ENCODE data around the gene CELSR1. TPM values are rescaled to one million over a fixed set of nuclear protein-coding genes. Genes with fewer than 3 reads are reported as not detected.

The CELSR1 gene
- total RNA-seq, 1 experiment from 2014 or later = 37.6 TPM

- H3K36me3 ChIP-seq (ENCODE audit: low read depth) = no peaks in the 10 kb centered on the region
- POLR2A ChIA-PET (ENCODE audit: unreplicated experiment) = no interaction called here
- H3K9me3 ChIP-seq (ENCODE audit: insufficient read depth, low read depth) = no peaks in the 10 kb centered on the region
- H3K79me2 ChIP-seq (ENCODE audit: low read depth) = no peaks in the 10 kb centered on the region
- H3F3A ChIP-seq (ENCODE audit: insufficient read depth, low read depth) = peaks cover 2% of the 10 kb centered on the region; the same call in 1 of the 2 replicates
- intact Hi-C loops (cut with micrococcal nuclease; ENCODE audit: unreplicated experiment) = no loop called here
- H3K4me3 ChIP-seq = no peak overlapping the region
- no peaks in the 10 kb centered on the region for H3K27me3 ChIP-seq (ENCODE audit: insufficient read depth, low read depth)
- no peaks in the 10 kb centered on the region for H3K4me1 ChIP-seq (replicated peaks; ENCODE audit: insufficient read depth)
- no TSS peak for BruUV-seq (replicated peaks)
- H4K20me1 ChIP-seq (ENCODE audit: insufficient read depth) = no peaks in the 10 kb centered on the region
- no peaks in the 10 kb centered on the region for H3K9me2 ChIP-seq (ENCODE audit: insufficient read depth)
- H2AFZ ChIP-seq = no peak overlapping the region
- no peak for TF ChIP-seq EZH2 (IDR thresholded peaks at IDR 0.05; ENCODE audit: low read depth)
- no peak for TF ChIP-seq CTCF (conservative IDR thresholded peaks at IDR 0.05)
- no peak overlapping the region for H3K4me2 ChIP-seq
- H3K27ac ChIP-seq = no peak overlapping the region
- CTCF ChIA-PET = no interaction called here
- DNase-seq = no peak
Observed at GRCh38 chr22:46414704-46415103, 122.7 kb downstream of the CELSR1 start.

- Histone ChIP-seq H3K4me3 (no peak overlapping the region), H3F3A (ENCODE audit: insufficient read depth, low read depth) (no peaks in the 10 kb centered on the region; the same call in 1 of the 2 replicates), H4K20me1 (ENCODE audit: insufficient read depth) (no peaks in the 10 kb centered on the region), H3K27ac (no peak overlapping the region), H3K4me1 (replicated peaks; ENCODE audit: insufficient read depth) (no peaks in the 10 kb centered on the region), H3K27me3 (ENCODE audit: insufficient read depth, low read depth) (no peaks in the 10 kb centered on the region), H3K79me2 (ENCODE audit: low read depth) (no peaks in the 10 kb centered on the region), H3K4me2 (no peak overlapping the region), H3K9me2 (ENCODE audit: insufficient read depth) (no peaks in the 10 kb centered on the region), H2AFZ (no peak overlapping the region), H3K36me3 (ENCODE audit: low read depth) (no peaks in the 10 kb centered on the region), H3K9me3 (ENCODE audit: insufficient read depth, low read depth) (no peaks in the 10 kb centered on the region)
- DNase-seq = no peak
- ChIA-PET POLR2A (ENCODE audit: unreplicated experiment) (no interaction called here), CTCF (no interaction called here)
- TF ChIP-seq CTCF (conservative IDR thresholded peaks at IDR 0.05) = no peak
- TF ChIP-seq EZH2 (IDR thresholded peaks at IDR 0.05; ENCODE audit: low read depth) = no peak
- intact Hi-C loops (cut with micrococcal nuclease; ENCODE audit: unreplicated experiment) = no loop called here
- BruUV-seq (replicated peaks) = no TSS peak
Observed at GRCh38 chr22:46413725-46414379, 123.6 kb downstream of the CELSR1 start.

GRCh38 chr22:46411347-46411746, 126.1 kb downstream of the CELSR1 start:
- Histone ChIP-seq H3K36me3 (ENCODE audit: low read depth) (no peaks in the 10 kb centered on the region), H3F3A (ENCODE audit: insufficient read depth, low read depth) (no peaks in the 10 kb centered on the region), H3K4me1 (replicated peaks; ENCODE audit: insufficient read depth) (no peaks in the 10 kb centered on the region), H3K4me2 (no peak overlapping the region), H3K79me2 (ENCODE audit: low read depth) (no peaks in the 10 kb centered on the region), H2AFZ (no peak overlapping the region), H3K4me3 (no peak overlapping the region), H3K27me3 (ENCODE audit: insufficient read depth, low read depth) (no peaks in the 10 kb centered on the region), H4K20me1 (ENCODE audit: insufficient read depth) (no peaks in the 10 kb centered on the region), H3K9me3 (ENCODE audit: insufficient read depth, low read depth) (no peaks in the 10 kb centered on the region), H3K27ac (no peak overlapping the region), H3K9me2 (ENCODE audit: insufficient read depth) (no peaks in the 10 kb centered on the region)
- BruUV-seq (replicated peaks) = no TSS peak
- ChIA-PET CTCF (no interaction called here), POLR2A (ENCODE audit: unreplicated experiment) (no interaction called here)
- DNase-seq = no peak
- TF ChIP-seq CTCF (conservative IDR thresholded peaks at IDR 0.05) (no peak), EZH2 (IDR thresholded peaks at IDR 0.05; ENCODE audit: low read depth) (no peak)
- intact Hi-C loops (cut with micrococcal nuclease; ENCODE audit: unreplicated experiment) = no loop called here
